MCF 10A (cell line): ENCODE data around the gene FBN3. TPM values are rescaled to one million over a fixed set of nuclear protein-coding genes. Genes with fewer than 3 reads are reported as not detected.

ENCODE experiments used
- BruUV-seq: library from RNA; stranded (reverse); fragments of 400-500 nt; replicated peaks from 2 replicates; lab custom pipeline; 2021; lab: Mats Ljungman, UMichigan
- CTCF ChIA-PET: fragments of 300-600 bp; sonication (Branson Sonifier 250); formaldehyde crosslinking; extraction: SDS; loops from one replicate; lab custom pipeline; 2021; ENCODE audit warnings: antibody characterized with exemption, inconsistent platforms; lab: Yijun Ruan, JAX
- POLR2A ChIA-PET: fragments of 300-600, 350-650 bp; sonication (Branson Sonifier 250); formaldehyde crosslinking; extraction: SDS; loops from one replicate; lab custom pipeline; 2020; ENCODE audit warnings: antibody characterized with exemption, inconsistent platforms; lab: Yijun Ruan, JAX
- DNase-seq: peaks from one replicate; pipeline ENCODE4 v3.0.0-alpha.2; 2018; ENCODE audit not compliant: unreplicated experiment
- H3K27ac Mint-ChIP-seq: one replicate; pipeline ENCODE4 v1.8.0; 2022; ENCODE audit warnings: mild to moderate bottlenecking, low read depth, mixed read lengths; ENCODE audit not compliant: unreplicated experiment
- H3K27me3 Mint-ChIP-seq: one replicate; pipeline ENCODE4 v1.8.0; 2022; ENCODE audit warnings: mixed read lengths; ENCODE audit not compliant: insufficient read depth, unreplicated experiment
- H3K36me3 Mint-ChIP-seq: one replicate; pipeline ENCODE4 v1.8.0; 2022; ENCODE audit warnings: mild to moderate bottlenecking, moderate library complexity, mixed read lengths; ENCODE audit not compliant: insufficient read depth, unreplicated experiment
- H3K4me1 Mint-ChIP-seq: one replicate; pipeline ENCODE4 v1.8.0; 2022; ENCODE audit warnings: mixed read lengths; ENCODE audit not compliant: insufficient read depth, unreplicated experiment
- H3K4me3 Mint-ChIP-seq: one replicate; pipeline ENCODE4 v1.8.0; 2022; ENCODE audit warnings: mild to moderate bottlenecking, moderate library complexity, mixed read lengths; ENCODE audit not compliant: unreplicated experiment
- H3K9me3 Mint-ChIP-seq: one replicate; pipeline ENCODE4 v1.8.0; 2022; ENCODE audit warnings: mixed read lengths; ENCODE audit not compliant: unreplicated experiment
- CTCF ChIP-seq: fragments of 200-600 bp; IDR thresholded peaks from one replicate; pipeline ENCODE4 v1.8.0; 2022; ENCODE audit warnings: antibody characterized with exemption, mild to moderate bottlenecking; ENCODE audit not compliant: unreplicated experiment
- intact Hi-C: fragments of 100-400 bp; cut with micrococcal nuclease; formaldehyde crosslinking; loops from 2 replicates; pipeline ENCODE4 v1.14.1; 2022
- total RNA-seq: library from RNA; stranded (reverse); gene quantifications from 2 replicates; pipeline ENCODE4 v1.2.3, GENCODE V29; 2022

FBN3 gene
- total RNA-seq, 1 experiment from 2014 or later: not detected

GRCh38 chr19:8126511-8126910 lies 22.9 kb downstream of the FBN3 start:
- BruUV-seq: no TSS peak
- no peaks in the 10 kb centered on the region for H3K9me3 Mint-ChIP-seq

GRCh38 chr19:8126008-8126407 lies 23.4 kb downstream of the FBN3 start:
- H3K27ac Mint-ChIP-seq: no peak overlapping the region
- DNase-seq: no peak
- intact Hi-C loops: no loop called here
- H3K27me3 Mint-ChIP-seq: peaks cover 32% of the 10 kb centered on the region
- BruUV-seq: no TSS peak
- H3K9me3 Mint-ChIP-seq: no peaks in the 10 kb centered on the region
- POLR2A ChIA-PET: no interaction called here
- no peaks in the 10 kb centered on the region for H3K36me3 Mint-ChIP-seq
- no peak overlapping the region for H3K4me3 Mint-ChIP-seq
- CTCF ChIA-PET: no interaction called here
- no peaks in the 10 kb centered on the region for H3K4me1 Mint-ChIP-seq
- no peak for TF ChIP-seq CTCF

More at GRCh38 chr19:8126511-8126910, 22.9 kb downstream of the FBN3 start:
- CTCF ChIA-PET: no interaction called here
- no peak for DNase-seq
- H3K36me3 Mint-ChIP-seq: no peaks in the 10 kb centered on the region
- H3K4me3 Mint-ChIP-seq: no peak overlapping the region
- intact Hi-C loops: no loop called here
- POLR2A ChIA-PET: no interaction called here
- peaks cover 37% of the 10 kb centered on the region for H3K27me3 Mint-ChIP-seq
- no peak overlapping the region for H3K27ac Mint-ChIP-seq
- no peaks in the 10 kb centered on the region for H3K4me1 Mint-ChIP-seq
- TF ChIP-seq CTCF: no peak

- ChIA-PET CTCF (no interaction called here), POLR2A (no interaction called here)
- DNase-seq: no peak
- no TSS peak for BruUV-seq
- no peaks in the 10 kb centered on the region for H3K9me3 Mint-ChIP-seq
- no peak overlapping the region for H3K4me3 Mint-ChIP-seq
- TF ChIP-seq CTCF: no peak
- no peaks in the 10 kb centered on the region for H3K4me1 Mint-ChIP-seq
- no peak overlapping the region for H3K27ac Mint-ChIP-seq
- peaks cover 12% of the 10 kb centered on the region for H3K27me3 Mint-ChIP-seq
- no peaks in the 10 kb centered on the region for H3K36me3 Mint-ChIP-seq
- intact Hi-C loops: no loop called here
These were observed 25.7 kb downstream of the FBN3 start for GRCh38 chr19:8123683-8124082.

- Mint-ChIP-seq H3K27ac (no peak overlapping the region), H3K27me3 (no peaks in the 10 kb centered on the region), H3K4me1 (no peaks in the 10 kb centered on the region), H3K4me3 (no peak overlapping the region), H3K36me3 (no peaks in the 10 kb centered on the region), H3K9me3 (no peaks in the 10 kb centered on the region)
- DNase-seq: no peak
- ChIA-PET CTCF (no interaction called here), POLR2A (no interaction called here)
- TF ChIP-seq CTCF: no peak
- intact Hi-C loops: no loop called here
- no TSS peak for BruUV-seq
These were observed 28.5 kb downstream of the FBN3 start for GRCh38 chr19:8120636-8121480.
